NB4 (cell line): ENCODE measurements around the gene CEP20.
"Not testable (repeated sequence)": the region's sequence is repeated elsewhere in the genome, so short reads cannot be mapped to it uniquely, and the experiment has no call there.

Experiments used
- CTCF ChIP-seq: IDR thresholded peaks from one replicate; pipeline ENCODE4 v1.5.1; 2012; ENCODE audit warnings: low read depth, low read length
- MAX ChIP-seq: IDR thresholded peaks from 2 replicates; pipeline ENCODE4 v1.6.1; 2011; ENCODE audit warnings: low read depth, low read length
- MYC ChIP-seq: IDR thresholded peaks from 2 replicates; pipeline ENCODE4 v1.6.1; 2011; ENCODE audit warnings: low read depth, low read length
- POLR2A ChIP-seq: IDR thresholded peaks from 2 replicates; pipeline ENCODE4 v1.6.1; 2011; ENCODE audit warnings: mild to moderate bottlenecking; ENCODE audit not compliant: insufficient read length; ENCODE audit errors: extremely low read depth

GRCh38 chr16:15918314-15918713, 29.9 kb upstream of the CEP20 start:
- not testable (repeated sequence) for TF ChIP-seq CTCF, MAX, POLR2A, MYC
